ENCODE measurements around the gene CT45A7.
"Not testable (repeated sequence)": the region's sequence is repeated elsewhere in the genome, so short reads cannot be mapped to it uniquely, and the experiment has no call there.

The CT45A7 gene, protein sequence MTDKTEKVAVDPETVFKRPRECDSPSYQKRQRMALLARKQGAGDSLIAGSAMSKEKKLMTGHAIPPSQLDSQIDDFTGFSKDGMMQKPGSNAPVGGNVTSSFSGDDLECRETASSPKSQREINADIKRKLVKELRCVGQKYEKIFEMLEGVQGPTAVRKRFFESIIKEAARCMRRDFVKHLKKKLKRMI

DNA sequence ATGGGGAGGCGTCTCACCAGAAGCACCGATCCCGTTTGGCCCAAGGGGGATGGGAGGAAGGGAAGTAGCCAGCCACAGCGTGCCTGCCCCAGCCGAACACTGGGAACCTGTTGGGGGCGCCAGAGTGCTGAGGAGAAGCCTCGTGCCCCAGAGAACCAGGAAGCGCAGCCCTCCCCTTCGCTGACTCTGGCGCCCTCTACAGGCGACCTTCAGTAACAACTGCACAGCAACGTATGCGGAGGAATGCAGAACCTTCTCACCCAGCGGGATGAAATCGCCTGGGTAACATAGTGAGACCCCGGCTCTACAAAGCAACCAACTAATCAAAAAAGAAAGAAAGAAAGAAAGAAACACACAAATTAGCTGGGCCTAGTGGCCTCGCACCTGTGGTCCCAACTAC is at the start of gene CT45A7:
CT45A7 (minus strand) TSS at position 101 of the 400 bp plus-strand sequence. CDS start 3,747 bp downstream, outside the sequence.
- not testable (repeated sequence) for H3K27me3 ChIP-seq (replicated peaks; ENCODE audit: control insufficient read depth, insufficient read depth, low read length); H3K36me3 ChIP-seq (ENCODE audit: control insufficient read depth, insufficient read depth, low read length); DNase-seq (ENCODE audit: extremely low read depth, insufficient read length); H3K4me3 ChIP-seq (replicated peaks; ENCODE audit: low read depth, low read length)

DNA sequence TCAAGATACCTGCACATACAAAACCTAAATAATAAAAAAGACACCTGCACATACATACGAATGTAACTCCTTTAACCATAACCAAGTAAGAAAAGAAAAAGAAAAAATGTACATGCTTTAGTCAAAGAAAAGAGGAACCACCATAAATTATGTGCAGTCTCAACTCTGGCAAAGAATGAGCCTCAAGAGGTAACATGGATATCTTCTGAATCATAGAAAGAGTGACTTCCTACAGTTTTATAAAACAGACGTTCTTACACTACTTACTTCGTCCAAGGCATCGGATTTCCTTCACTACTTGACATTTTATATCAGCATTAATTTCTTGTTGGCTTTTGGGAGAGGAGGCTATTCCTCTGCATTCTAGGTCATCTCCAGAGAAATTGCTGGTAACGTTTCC is 45.7 kb upstream of the CT45A7 start:
- H3K4me3 ChIP-seq (replicated peaks; ENCODE audit: low read depth, low read length); H3K27me3 ChIP-seq (replicated peaks; ENCODE audit: control insufficient read depth, insufficient read depth, low read length); H3K36me3 ChIP-seq (ENCODE audit: control insufficient read depth, insufficient read depth, low read length); DNase-seq (ENCODE audit: extremely low read depth, insufficient read length): not testable (repeated sequence)

DNA sequence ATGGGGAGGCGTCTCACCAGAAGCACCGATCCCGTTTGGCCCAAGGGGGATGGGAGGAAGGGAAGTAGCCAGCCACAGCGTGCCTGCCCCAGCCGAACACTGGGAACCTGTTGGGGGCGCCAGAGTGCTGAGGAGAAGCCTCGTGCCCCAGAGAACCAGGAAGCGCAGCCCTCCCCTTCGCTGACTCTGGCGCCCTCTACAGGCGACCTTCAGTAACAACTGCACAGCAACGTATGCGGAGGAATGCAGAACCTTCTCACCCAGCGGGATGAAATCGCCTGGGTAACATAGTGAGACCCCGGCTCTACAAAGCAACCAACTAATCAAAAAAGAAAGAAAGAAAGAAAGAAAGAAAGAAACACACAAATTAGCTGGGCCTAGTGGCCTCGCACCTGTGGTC is 34.6 kb upstream of the CT45A7 start, which contains the start of gene CT45A9:
CT45A9 (minus strand) TSS at position 101 of the 400 bp plus-strand sequence. CDS start 3,751 bp downstream, outside the sequence.
- not testable (repeated sequence) for DNase-seq (ENCODE audit: extremely low read depth, insufficient read length)

DNA sequence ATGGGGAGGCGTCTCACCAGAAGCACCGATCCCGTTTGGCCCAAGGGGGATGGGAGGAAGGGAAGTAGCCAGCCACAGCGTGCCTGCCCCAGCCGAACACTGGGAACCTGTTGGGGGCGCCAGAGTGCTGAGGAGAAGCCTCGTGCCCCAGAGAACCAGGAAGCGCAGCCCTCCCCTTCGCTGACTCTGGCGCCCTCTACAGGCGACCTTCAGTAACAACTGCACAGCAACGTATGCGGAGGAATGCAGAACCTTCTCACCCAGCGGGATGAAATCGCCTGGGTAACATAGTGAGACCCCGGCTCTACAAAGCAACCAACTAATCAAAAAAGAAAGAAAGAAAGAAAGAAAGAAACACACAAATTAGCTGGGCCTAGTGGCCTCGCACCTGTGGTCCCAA is 17.4 kb upstream of the CT45A7 start, which contains the start of gene CT45A8:
CT45A8 (minus strand) TSS at position 101 of the 400 bp plus-strand sequence. CDS start 3,755 bp downstream, outside the sequence.
- H3K4me3 ChIP-seq (replicated peaks; ENCODE audit: low read depth, low read length); DNase-seq (ENCODE audit: extremely low read depth, insufficient read length); H3K36me3 ChIP-seq (ENCODE audit: control insufficient read depth, insufficient read depth, low read length); H3K27me3 ChIP-seq (replicated peaks; ENCODE audit: control insufficient read depth, insufficient read depth, low read length): not testable (repeated sequence)

More for the DNA sequence above, 34.6 kb upstream of the CT45A7 start, which contains the start of gene CT45A9:
- H3K27me3 ChIP-seq (replicated peaks; ENCODE audit: control insufficient read depth, insufficient read depth, low read length); H3K4me3 ChIP-seq (replicated peaks; ENCODE audit: low read depth, low read length); H3K36me3 ChIP-seq (ENCODE audit: control insufficient read depth, insufficient read depth, low read length): not testable (repeated sequence)

DNA sequence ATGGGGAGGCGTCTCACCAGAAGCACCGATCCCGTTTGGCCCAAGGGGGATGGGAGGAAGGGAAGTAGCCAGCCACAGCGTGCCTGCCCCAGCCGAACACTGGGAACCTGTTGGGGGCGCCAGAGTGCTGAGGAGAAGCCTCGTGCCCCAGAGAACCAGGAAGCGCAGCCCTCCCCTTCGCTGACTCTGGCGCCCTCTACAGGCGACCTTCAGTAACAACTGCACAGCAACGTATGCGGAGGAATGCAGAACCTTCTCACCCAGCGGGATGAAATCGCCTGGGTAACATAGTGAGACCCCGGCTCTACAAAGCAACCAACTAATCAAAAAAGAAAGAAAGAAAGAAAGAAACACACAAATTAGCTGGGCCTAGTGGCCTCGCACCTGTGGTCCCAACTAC is 17.2 kb downstream of the CT45A7 start, which contains the start of gene CT45A2:
CT45A2 (minus strand) TSS at position 101 of the 400 bp plus-strand sequence. CDS start 3,747 bp downstream, outside the sequence.
- not testable (repeated sequence) for H3K27me3 ChIP-seq (replicated peaks; ENCODE audit: control insufficient read depth, insufficient read depth, low read length); DNase-seq (ENCODE audit: extremely low read depth, insufficient read length); H3K36me3 ChIP-seq (ENCODE audit: control insufficient read depth, insufficient read depth, low read length); H3K4me3 ChIP-seq (replicated peaks; ENCODE audit: low read depth, low read length)

DNA sequence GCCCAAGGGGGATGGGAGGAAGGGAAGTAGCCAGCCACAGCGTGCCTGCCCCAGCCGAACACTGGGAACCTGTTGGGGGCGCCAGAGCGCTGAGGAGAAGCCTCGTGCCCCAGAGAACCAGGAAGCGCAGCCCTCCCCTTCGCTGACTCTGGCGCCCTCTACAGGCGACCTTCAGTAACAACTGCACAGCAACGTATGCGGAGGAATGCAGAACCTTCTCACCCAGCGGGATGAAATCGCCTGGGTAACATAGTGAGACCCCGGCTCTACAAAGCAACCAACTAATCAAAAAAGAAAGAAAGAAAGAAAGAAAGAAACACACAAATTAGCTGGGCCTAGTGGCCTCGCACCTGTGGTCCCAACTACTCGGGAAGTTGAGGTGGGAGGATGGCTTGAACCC is 34.4 kb downstream of the CT45A7 start, which contains the start of gene CT45A6:
CT45A6 (minus strand) TSS at position 101 of the 400 bp plus-strand sequence. CDS start 3,794 bp downstream, outside the sequence.
- not testable (repeated sequence) for H3K27me3 ChIP-seq (replicated peaks; ENCODE audit: control insufficient read depth, insufficient read depth, low read length); H3K4me3 ChIP-seq (replicated peaks; ENCODE audit: low read depth, low read length); H3K36me3 ChIP-seq (ENCODE audit: control insufficient read depth, insufficient read depth, low read length); DNase-seq (ENCODE audit: extremely low read depth, insufficient read length)

DNA sequence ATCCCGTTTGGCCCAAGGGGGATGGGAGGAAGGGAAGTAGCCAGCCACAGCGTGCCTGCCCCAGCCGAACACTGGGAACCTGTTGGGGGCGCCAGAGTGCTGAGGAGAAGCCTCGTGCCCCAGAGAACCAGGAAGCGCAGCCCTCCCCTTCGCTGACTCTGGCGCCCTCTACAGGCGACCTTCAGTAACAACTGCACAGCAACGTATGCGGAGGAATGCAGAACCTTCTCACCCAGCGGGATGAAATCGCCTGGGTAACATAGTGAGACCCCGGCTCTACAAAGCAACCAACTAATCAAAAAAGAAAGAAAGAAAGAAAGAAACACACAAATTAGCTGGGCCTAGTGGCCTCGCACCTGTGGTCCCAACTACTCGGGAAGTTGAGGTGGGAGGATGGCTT is 51.7 kb downstream of the CT45A7 start, which contains the start of gene CT45A5:
CT45A5 (minus strand) TSS at position 101 of the 400 bp plus-strand sequence. CDS start 3,774 bp downstream, outside the sequence.
- not testable (repeated sequence) for H3K36me3 ChIP-seq (ENCODE audit: control insufficient read depth, insufficient read depth, low read length); DNase-seq (ENCODE audit: extremely low read depth, insufficient read length); H3K4me3 ChIP-seq (replicated peaks; ENCODE audit: low read depth, low read length); H3K27me3 ChIP-seq (replicated peaks; ENCODE audit: control insufficient read depth, insufficient read depth, low read length)

All from GM06990 (cell line).